IPS-20b (cell line): ENCODE results near the gene CFI.

Experiments
- H3K27ac ChIP-seq: one replicate; pipeline ENCODE4 v1.5.1; 2013; ENCODE audit warnings: low read length
- H3K27me3 ChIP-seq: 2 replicates; pipeline ENCODE4 v1.6.1; 2013; ENCODE audit warnings: mild to moderate bottlenecking, low read length, inconsistent platforms; ENCODE audit not compliant: insufficient read depth
- H3K36me3 ChIP-seq: 2 replicates; pipeline ENCODE4 v1.6.1; 2013; ENCODE audit warnings: low read depth, mild to moderate bottlenecking, inconsistent platforms, low read length, moderate library complexity; ENCODE audit not compliant: insufficient read depth
- H3K4me1 ChIP-seq: 2 replicates; pipeline ENCODE4 v1.6.1; 2013; ENCODE audit warnings: mild to moderate bottlenecking, control low read depth, inconsistent platforms, low read length, moderate library complexity; ENCODE audit not compliant: insufficient read depth
- H3K4me3 ChIP-seq: 2 replicates; pipeline ENCODE4 v1.5.1; 2013; ENCODE audit warnings: mild to moderate bottlenecking, low read length, inconsistent platforms
- H3K9ac ChIP-seq: 2 replicates; pipeline ENCODE4 v1.6.1; 2013; ENCODE audit warnings: low read depth, mild to moderate bottlenecking, inconsistent platforms, low read length, moderate library complexity
- H3K9me3 ChIP-seq: 2 replicates; pipeline ENCODE4 v1.6.1; 2013; ENCODE audit warnings: mild to moderate bottlenecking, low read depth, low read length, inconsistent platforms; ENCODE audit not compliant: insufficient read depth

The CFI gene

DNA sequence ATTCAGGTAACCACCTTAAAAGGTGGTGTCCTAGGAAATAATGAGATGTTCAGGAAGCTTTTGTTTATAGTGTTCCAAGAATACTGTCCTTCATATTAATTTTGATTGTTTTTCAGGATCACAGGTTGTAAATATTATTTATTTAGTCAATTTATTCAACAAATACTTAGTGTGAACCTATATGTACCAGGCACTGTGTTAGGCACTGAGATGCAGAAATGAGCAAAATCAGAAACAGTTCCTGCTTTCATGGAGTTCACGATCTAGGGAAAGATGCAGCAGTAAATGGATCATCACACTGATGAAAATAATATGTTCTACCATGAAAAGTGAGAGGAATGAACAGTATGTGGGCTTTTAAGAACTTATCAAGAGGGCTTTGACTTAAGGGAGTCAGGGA is 53.7 kb downstream of the CFI start:
- no peak overlapping the region for H3K4me3 ChIP-seq
- H3K9me3 ChIP-seq: no peaks in the 10 kb centered on the region
- H3K4me1 ChIP-seq: no peaks in the 10 kb centered on the region
- no peak overlapping the region for H3K9ac ChIP-seq
- no peaks in the 10 kb centered on the region for H3K36me3 ChIP-seq
- H3K27me3 ChIP-seq: no peaks in the 10 kb centered on the region
- no peak overlapping the region for H3K27ac ChIP-seq

DNA sequence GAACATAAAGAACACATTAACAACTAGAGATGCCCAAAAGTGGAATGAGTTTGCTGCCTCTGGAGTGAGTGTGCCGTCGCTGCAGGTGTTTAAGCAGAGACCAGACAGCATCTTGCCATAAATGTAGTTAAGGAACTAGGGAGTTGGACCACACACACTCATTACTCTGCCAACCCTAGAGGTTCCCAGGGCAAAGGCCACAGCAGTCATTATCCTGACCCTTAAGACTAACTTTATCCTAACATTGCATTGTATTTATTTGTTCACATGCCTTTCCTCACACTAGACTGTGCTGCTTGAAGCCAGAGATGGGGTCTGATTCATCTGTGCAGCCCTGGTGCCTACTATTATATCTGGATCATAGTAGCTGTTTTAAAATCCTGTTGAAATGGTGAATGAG is 55.1 kb downstream of the CFI start:
- Histone ChIP-seq H3K4me1 (no peaks in the 10 kb centered on the region), H3K27ac (no peak overlapping the region), H3K9ac (no peak overlapping the region), H3K9me3 (no peaks in the 10 kb centered on the region), H3K36me3 (no peaks in the 10 kb centered on the region), H3K4me3 (no peak overlapping the region), H3K27me3 (no peaks in the 10 kb centered on the region)

GRCh38 chr4:109745830-109746229 is 56.0 kb downstream of the CFI start:
- no peaks in the 10 kb centered on the region for H3K27me3 ChIP-seq
- H3K4me1 ChIP-seq: no peaks in the 10 kb centered on the region
- H3K27ac ChIP-seq: no peak overlapping the region
- no peak overlapping the region for H3K4me3 ChIP-seq
- no peaks in the 10 kb centered on the region for H3K9me3 ChIP-seq
- no peaks in the 10 kb centered on the region for H3K36me3 ChIP-seq
- H3K9ac ChIP-seq: no peak overlapping the region

- no peak overlapping the region for H3K4me3 ChIP-seq
- no peak overlapping the region for H3K9ac ChIP-seq
- no peaks in the 10 kb centered on the region for H3K4me1 ChIP-seq
- no peak overlapping the region for H3K27ac ChIP-seq
- no peaks in the 10 kb centered on the region for H3K9me3 ChIP-seq
- H3K36me3 ChIP-seq: no peaks in the 10 kb centered on the region
- no peaks in the 10 kb centered on the region for H3K27me3 ChIP-seq
Observed at GRCh38 chr4:109739547-109739946, 62.3 kb downstream of the CFI start.

GRCh38 chr4:109738104-109738872 is 63.5 kb downstream of the CFI start:
- Histone ChIP-seq H3K9ac (no peak overlapping the region), H3K27me3 (no peaks in the 10 kb centered on the region), H3K27ac (no peak overlapping the region), H3K4me1 (no peaks in the 10 kb centered on the region), H3K36me3 (no peaks in the 10 kb centered on the region), H3K4me3 (no peak overlapping the region), H3K9me3 (no peaks in the 10 kb centered on the region)

DNA sequence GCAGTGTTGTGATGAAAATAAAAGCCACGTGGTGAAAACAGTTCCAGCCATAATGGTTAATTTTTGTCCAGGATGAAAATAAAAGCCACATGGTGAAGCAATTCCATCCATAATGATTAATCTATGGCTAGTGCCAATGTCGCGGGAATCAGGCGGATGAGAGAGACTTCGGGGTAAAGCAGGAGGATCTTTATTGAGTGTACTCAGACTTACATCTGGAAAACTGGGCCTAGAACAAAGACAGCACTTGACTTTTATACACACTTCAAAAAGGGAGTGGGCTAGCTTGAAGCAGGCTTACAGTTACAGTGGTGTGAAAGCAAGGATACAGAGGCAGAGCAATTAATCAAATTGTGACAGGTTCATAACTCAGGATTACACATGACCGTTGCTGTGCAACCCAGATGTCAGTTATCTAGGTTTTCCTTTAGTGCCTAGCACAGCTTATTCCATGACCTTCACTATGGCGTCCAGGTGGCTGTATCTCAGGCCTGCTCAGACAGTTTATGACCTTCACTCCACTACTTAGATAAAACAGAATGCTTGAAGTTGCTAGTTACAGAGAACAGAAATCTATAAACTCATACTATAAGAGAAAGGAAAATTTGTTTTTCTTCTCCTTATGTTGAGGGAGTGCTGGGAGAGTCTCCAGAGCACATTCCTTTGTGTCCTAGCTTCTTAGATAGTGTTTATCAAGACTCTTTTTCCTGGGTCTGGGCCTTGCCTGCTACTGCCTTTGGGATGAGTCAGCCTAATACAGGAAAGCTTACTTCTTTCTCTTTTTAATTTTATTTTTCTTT is 66.0 kb downstream of the CFI start:
- no peaks in the 10 kb centered on the region for H3K27me3 ChIP-seq
- H3K27ac ChIP-seq: no peak overlapping the region
- no peak overlapping the region for H3K9ac ChIP-seq

GRCh38 chr4:109733728-109734127 is 68.1 kb downstream of the CFI start:
- Histone ChIP-seq H3K27ac (no peak overlapping the region), H3K36me3 (no peaks in the 10 kb centered on the region), H3K9ac (no peak overlapping the region), H3K4me1 (no peaks in the 10 kb centered on the region), H3K4me3 (no peak overlapping the region), H3K9me3 (no peaks in the 10 kb centered on the region), H3K27me3 (peaks cover 5% of the 10 kb centered on the region; the same call in 1 of the 2 replicates)

More for the DNA sequence above, 66.0 kb downstream of the CFI start:
- Histone ChIP-seq H3K9me3 (no peaks in the 10 kb centered on the region), H3K4me3 (no peak overlapping the region), H3K36me3 (no peaks in the 10 kb centered on the region), H3K4me1 (no peaks in the 10 kb centered on the region)

DNA sequence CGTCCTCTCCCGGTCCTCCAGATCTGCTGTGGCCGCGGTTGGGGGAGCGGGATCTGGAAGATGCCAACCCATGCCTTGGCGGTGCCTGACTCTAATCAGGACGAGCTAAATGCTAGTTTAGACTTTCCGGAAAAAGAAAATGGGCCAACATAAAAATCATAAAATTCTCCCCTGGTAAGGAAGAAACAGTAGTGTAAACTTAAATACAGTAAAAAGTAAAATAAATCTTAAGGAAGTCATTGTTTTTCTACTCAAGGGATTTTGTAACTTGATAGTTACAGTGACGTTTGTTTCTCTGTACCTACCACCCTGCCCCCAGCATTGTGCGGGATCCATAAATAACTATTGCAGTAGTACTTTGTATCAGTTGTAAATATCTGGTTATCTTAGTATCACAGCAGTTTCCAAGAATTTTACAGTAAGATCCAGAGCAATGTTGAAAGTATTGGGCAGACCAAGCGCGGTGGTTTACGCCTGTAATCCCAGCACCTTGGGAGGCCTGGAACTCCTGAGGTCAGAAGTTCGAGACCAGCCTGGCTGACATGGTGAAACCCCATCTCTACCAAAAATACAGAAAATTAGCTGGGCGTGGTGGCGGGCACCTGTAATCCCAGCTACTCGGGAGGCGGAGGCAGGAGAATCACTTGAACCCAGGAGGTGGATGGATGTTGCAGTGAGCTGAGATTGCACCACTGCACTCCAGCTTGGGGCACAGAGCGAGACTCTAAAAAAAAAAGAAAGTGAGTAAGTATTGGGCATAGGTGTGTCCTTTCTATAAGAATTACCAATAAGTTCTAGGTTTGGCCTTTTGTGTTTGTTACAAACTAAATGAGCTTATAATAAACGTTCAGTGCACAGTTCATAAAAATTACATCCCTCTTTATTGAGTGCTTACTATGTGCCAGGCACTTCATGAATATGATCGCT is 70.9 kb downstream of the CFI start:
- peak overlapping the region; percentile 97 for H3K4me3 ChIP-seq
- peak overlapping the region; percentile 90 for H3K27ac ChIP-seq
- no peaks in the 10 kb centered on the region; the same call in 1 of the 2 replicates for H3K36me3 ChIP-seq
- peaks cover 6% of the 10 kb centered on the region; the same call in 1 of the 2 replicates for H3K4me1 ChIP-seq
- H3K9ac ChIP-seq: peak overlapping the region; percentile 90; the same call in 1 of the 2 replicates
- no peaks in the 10 kb centered on the region for H3K9me3 ChIP-seq
- H3K27me3 ChIP-seq: peaks cover 5% of the 10 kb centered on the region; the same call in 1 of the 2 replicates

DNA sequence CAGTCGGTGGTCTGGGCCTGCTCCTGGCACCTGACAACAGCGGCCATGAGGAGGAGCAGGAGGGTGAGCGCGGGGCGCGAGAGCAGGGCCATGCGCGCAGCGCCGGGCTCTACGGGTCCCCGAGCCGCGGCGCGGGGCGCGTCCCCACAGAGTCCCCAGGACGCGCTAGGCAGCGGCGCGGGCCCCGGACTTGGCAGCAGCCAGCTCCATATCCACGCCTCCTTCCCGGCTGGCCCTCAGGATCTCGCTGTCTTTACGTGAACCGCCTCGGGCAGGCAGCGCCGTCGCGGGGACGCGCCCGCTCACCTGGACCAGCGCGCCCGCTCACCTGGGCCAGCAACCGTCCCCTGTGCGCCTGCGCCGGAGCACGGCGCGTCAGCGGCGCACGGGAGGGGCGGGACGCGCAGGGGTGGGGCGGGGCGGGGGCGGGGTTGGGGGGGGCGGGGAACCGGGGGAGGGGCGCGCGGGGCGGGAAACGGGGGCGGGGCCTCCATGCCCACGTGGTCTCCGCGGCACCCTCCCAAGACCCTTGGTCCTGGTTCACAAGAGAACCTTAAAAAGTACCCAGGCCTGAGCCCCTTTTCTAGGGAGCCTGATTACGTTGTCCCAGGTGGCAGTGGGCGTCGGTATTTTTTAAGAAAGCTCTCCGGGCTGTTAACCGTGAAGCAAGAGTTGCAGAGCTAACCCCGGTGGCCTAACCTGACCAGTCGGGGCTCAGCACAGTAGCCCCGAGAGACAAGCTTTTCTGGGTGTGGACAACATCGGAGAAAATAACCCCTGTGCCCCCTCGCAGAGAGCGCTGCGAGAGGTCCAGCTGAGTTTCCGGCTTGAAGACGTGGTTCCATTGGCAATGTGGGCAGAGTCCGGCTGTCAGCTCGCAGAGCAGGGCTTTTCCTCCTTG is 71.8 kb downstream of the CFI start, which contains the start of gene PLA2G12A:
Gene PLA2G12A, minus strand, starts transcription at position 353 of the 901 bp plus-strand sequence. Its CDS starts 261 bp downstream, at position 92.
- Histone ChIP-seq H3K9ac (peak within 1 kb of the TSS; percentile 90; the same call in 1 of the 2 replicates), H3K36me3 (peaks cover 4% of the 10 kb centered on the region; the same call in 1 of the 2 replicates), H3K27ac (peak within 1 kb of the TSS; percentile 90), H3K27me3 (peaks cover 5% of the 10 kb centered on the region; the same call in 1 of the 2 replicates), H3K4me3 (peak within 1 kb of the TSS; percentile 97), H3K4me1 (peaks cover 6% of the 10 kb centered on the region; the same call in 1 of the 2 replicates), H3K9me3 (no peaks in the 10 kb centered on the region)

- Histone ChIP-seq H3K27me3 (peaks cover 5% of the 10 kb centered on the region; the same call in 1 of the 2 replicates), H3K27ac (no peak overlapping the region)
Observed at GRCh38 chr4:109729117-109729717, 72.6 kb downstream of the CFI start.

More at GRCh38 chr4:109729117-109729717, 72.6 kb downstream of the CFI start:
- peak overlapping the region; percentile 85; the same call in 1 of the 2 replicates for H3K9ac ChIP-seq
- H3K9me3 ChIP-seq: no peaks in the 10 kb centered on the region
- H3K4me1 ChIP-seq: peaks cover 6% of the 10 kb centered on the region; the same call in 1 of the 2 replicates
- H3K4me3 ChIP-seq: peak overlapping the region; percentile 96
- H3K36me3 ChIP-seq: peaks cover 10% of the 10 kb centered on the region; the same call in 1 of the 2 replicates
